GM11168 (cell line): ENCODE data around the gene RNF126.
"Not testable (repeated sequence)": the region's sequence is repeated elsewhere in the genome, so short reads cannot be mapped to it uniquely, and the experiment has no call there.

ENCODE experiments used
- in situ Hi-C: fragments of 300-500 bp; cut with MboI; formaldehyde crosslinking; loops from one replicate; pipeline ENCODE4 v1.12.0; 2022; ENCODE audit warnings: low sequenced_read_pairs; ENCODE audit not compliant: unreplicated experiment

RNF126 gene

GRCh38 chr19:632579-633067 is 30.4 kb downstream of the RNF126 start:
- in situ Hi-C loops = no loop called here

GRCh38 chr19:629961-630714 is 32.9 kb downstream of the RNF126 start:
- in situ Hi-C loops = no loop called here

- in situ Hi-C loops = not testable (repeated sequence)
Observed at GRCh38 chr19:629515-629914, 33.5 kb downstream of the RNF126 start.

- in situ Hi-C loops = no loop called here
Observed at GRCh38 chr19:628168-628567, 34.8 kb downstream of the RNF126 start.

- in situ Hi-C loops = not testable (repeated sequence)
Observed at GRCh38 chr19:626566-626965, 36.4 kb downstream of the RNF126 start.

GRCh38 chr19:625257-625656 is 37.8 kb downstream of the RNF126 start:
- in situ Hi-C loops = no loop called here

GRCh38 chr19:624433-625109 is 38.4 kb downstream of the RNF126 start:
- in situ Hi-C loops = no loop called here

GRCh38 chr19:623974-624373 is 39.0 kb downstream of the RNF126 start:
- in situ Hi-C loops = no loop called here

GRCh38 chr19:623175-623916 is 39.7 kb downstream of the RNF126 start:
- in situ Hi-C loops = no loop called here

- in situ Hi-C loops = no loop called here
Observed at GRCh38 chr19:622666-623065, 40.3 kb downstream of the RNF126 start.

GRCh38 chr19:621819-622218 is 41.2 kb downstream of the RNF126 start:
- in situ Hi-C loops = no loop called here

GRCh38 chr19:621191-621590 is 41.8 kb downstream of the RNF126 start:
- in situ Hi-C loops = not testable (repeated sequence)

GRCh38 chr19:620166-620862 is 42.7 kb downstream of the RNF126 start:
- in situ Hi-C loops = no loop called here

GRCh38 chr19:619286-620002 is 43.6 kb downstream of the RNF126 start:
- in situ Hi-C loops = no loop called here

GRCh38 chr19:618674-619285 is 44.2 kb downstream of the RNF126 start:
- in situ Hi-C loops = no loop called here

- in situ Hi-C loops = no loop called here
Observed at GRCh38 chr19:618247-618619, 44.8 kb downstream of the RNF126 start.

- in situ Hi-C loops = no loop called here
Observed at GRCh38 chr19:617551-618246, 45.3 kb downstream of the RNF126 start.

- in situ Hi-C loops = no loop called here
Observed at GRCh38 chr19:616747-617526, 46.1 kb downstream of the RNF126 start.
